ENCODE results near the gene MARCHF10.
"Not testable (repeated sequence)": the region's sequence is repeated elsewhere in the genome, so short reads cannot be mapped to it uniquely, and the experiment has no call there.

The MARCHF10 gene

GRCh38 chr17:62692721-62693431, 115.2 kb downstream of the MARCHF10 start:
- no peak overlapping the region for H3K4me3 ChIP-seq (ENCODE audit: low read length)
- H3K27me3 ChIP-seq (ENCODE audit: control insufficient read depth, insufficient read depth, low read length): no peaks in the 10 kb centered on the region
- H3K27ac ChIP-seq (ENCODE audit: low read depth, low read length): no peak overlapping the region
- H3K4me1 ChIP-seq (ENCODE audit: control insufficient read depth, insufficient read depth, low read length): no peaks in the 10 kb centered on the region
- no peak overlapping the region for H3K9ac ChIP-seq (ENCODE audit: low read length)
- no peaks in the 10 kb centered on the region for H3K36me3 ChIP-seq (ENCODE audit: control insufficient read depth, insufficient read depth, low read length)

- Histone ChIP-seq H3K27ac (ENCODE audit: low read depth, low read length) (no peak overlapping the region), H3K9ac (ENCODE audit: low read length) (no peak overlapping the region), H3K4me1 (ENCODE audit: control insufficient read depth, insufficient read depth, low read length) (no peaks in the 10 kb centered on the region), H3K36me3 (ENCODE audit: control insufficient read depth, insufficient read depth, low read length) (no peaks in the 10 kb centered on the region), H3K4me3 (ENCODE audit: low read length) (no peak overlapping the region), H3K27me3 (ENCODE audit: control insufficient read depth, insufficient read depth, low read length) (no peaks in the 10 kb centered on the region)
Observed at GRCh38 chr17:62692159-62692651, 115.9 kb downstream of the MARCHF10 start.

GRCh38 chr17:62691589-62691915, 116.6 kb downstream of the MARCHF10 start:
- not testable (repeated sequence) for H3K27me3 ChIP-seq (ENCODE audit: control insufficient read depth, insufficient read depth, low read length)

GRCh38 chr17:62690168-62690897, 117.8 kb downstream of the MARCHF10 start:
- no peaks in the 10 kb centered on the region for H3K4me1 ChIP-seq (ENCODE audit: control insufficient read depth, insufficient read depth, low read length)
- no peak overlapping the region for H3K27ac ChIP-seq (ENCODE audit: low read depth, low read length)
- H3K36me3 ChIP-seq (ENCODE audit: control insufficient read depth, insufficient read depth, low read length): no peaks in the 10 kb centered on the region
- H3K9ac ChIP-seq (ENCODE audit: low read length): no peak overlapping the region
- H3K4me3 ChIP-seq (ENCODE audit: low read length): no peak overlapping the region
- H3K27me3 ChIP-seq (ENCODE audit: control insufficient read depth, insufficient read depth, low read length): no peaks in the 10 kb centered on the region

More at GRCh38 chr17:62691589-62691915, 116.6 kb downstream of the MARCHF10 start:
- H3K4me3 ChIP-seq (ENCODE audit: low read length); H3K4me1 ChIP-seq (ENCODE audit: control insufficient read depth, insufficient read depth, low read length); H3K27ac ChIP-seq (ENCODE audit: low read depth, low read length); H3K36me3 ChIP-seq (ENCODE audit: control insufficient read depth, insufficient read depth, low read length); H3K9ac ChIP-seq (ENCODE audit: low read length): not testable (repeated sequence)

- Histone ChIP-seq H3K4me1 (ENCODE audit: control insufficient read depth, insufficient read depth, low read length) (no peaks in the 10 kb centered on the region), H3K27me3 (ENCODE audit: control insufficient read depth, insufficient read depth, low read length) (no peaks in the 10 kb centered on the region), H3K36me3 (ENCODE audit: control insufficient read depth, insufficient read depth, low read length) (no peaks in the 10 kb centered on the region), H3K9ac (ENCODE audit: low read length) (no peak overlapping the region), H3K27ac (ENCODE audit: low read depth, low read length) (no peak overlapping the region), H3K4me3 (ENCODE audit: low read length) (no peak overlapping the region)
Observed at GRCh38 chr17:62689441-62690167, 118.5 kb downstream of the MARCHF10 start.

GRCh38 chr17:62688398-62689160, 119.5 kb downstream of the MARCHF10 start:
- H3K27me3 ChIP-seq (ENCODE audit: control insufficient read depth, insufficient read depth, low read length): no peaks in the 10 kb centered on the region
- H3K9ac ChIP-seq (ENCODE audit: low read length): no peak overlapping the region
- no peak overlapping the region for H3K4me3 ChIP-seq (ENCODE audit: low read length)
- H3K4me1 ChIP-seq (ENCODE audit: control insufficient read depth, insufficient read depth, low read length): no peaks in the 10 kb centered on the region
- no peak overlapping the region for H3K27ac ChIP-seq (ENCODE audit: low read depth, low read length)
- H3K36me3 ChIP-seq (ENCODE audit: control insufficient read depth, insufficient read depth, low read length): no peaks in the 10 kb centered on the region

GRCh38 chr17:62687997-62688396, 120.1 kb downstream of the MARCHF10 start:
- no peak overlapping the region for H3K27ac ChIP-seq (ENCODE audit: low read depth, low read length)
- no peaks in the 10 kb centered on the region for H3K36me3 ChIP-seq (ENCODE audit: control insufficient read depth, insufficient read depth, low read length)
- no peaks in the 10 kb centered on the region for H3K27me3 ChIP-seq (ENCODE audit: control insufficient read depth, insufficient read depth, low read length)

GRCh38 chr17:62684179-62684578, 123.9 kb downstream of the MARCHF10 start:
- H3K4me3 ChIP-seq (ENCODE audit: low read length): no peak overlapping the region
- no peaks in the 10 kb centered on the region for H3K36me3 ChIP-seq (ENCODE audit: control insufficient read depth, insufficient read depth, low read length)
- no peak overlapping the region for H3K9ac ChIP-seq (ENCODE audit: low read length)
- no peaks in the 10 kb centered on the region for H3K27me3 ChIP-seq (ENCODE audit: control insufficient read depth, insufficient read depth, low read length)
- no peak overlapping the region for H3K27ac ChIP-seq (ENCODE audit: low read depth, low read length)
- H3K4me1 ChIP-seq (ENCODE audit: control insufficient read depth, insufficient read depth, low read length): no peaks in the 10 kb centered on the region

More at GRCh38 chr17:62687997-62688396, 120.1 kb downstream of the MARCHF10 start:
- no peak overlapping the region for H3K9ac ChIP-seq (ENCODE audit: low read length)
- no peaks in the 10 kb centered on the region for H3K4me1 ChIP-seq (ENCODE audit: control insufficient read depth, insufficient read depth, low read length)
- no peak overlapping the region for H3K4me3 ChIP-seq (ENCODE audit: low read length)

GRCh38 chr17:62681939-62682381, 126.2 kb downstream of the MARCHF10 start:
- Histone ChIP-seq H3K27ac (ENCODE audit: low read depth, low read length) (no peak overlapping the region), H3K4me1 (ENCODE audit: control insufficient read depth, insufficient read depth, low read length) (no peaks in the 10 kb centered on the region), H3K4me3 (ENCODE audit: low read length) (no peak overlapping the region), H3K36me3 (ENCODE audit: control insufficient read depth, insufficient read depth, low read length) (no peaks in the 10 kb centered on the region), H3K27me3 (ENCODE audit: control insufficient read depth, insufficient read depth, low read length) (no peaks in the 10 kb centered on the region), H3K9ac (ENCODE audit: low read length) (no peak overlapping the region)

GRCh38 chr17:62681061-62681938, 126.8 kb downstream of the MARCHF10 start:
- Histone ChIP-seq H3K36me3 (ENCODE audit: control insufficient read depth, insufficient read depth, low read length) (no peaks in the 10 kb centered on the region), H3K27ac (ENCODE audit: low read depth, low read length) (no peak overlapping the region)

GRCh38 chr17:62680541-62681052, 127.5 kb downstream of the MARCHF10 start:
- Histone ChIP-seq H3K27me3 (ENCODE audit: control insufficient read depth, insufficient read depth, low read length) (no peaks in the 10 kb centered on the region), H3K36me3 (ENCODE audit: control insufficient read depth, insufficient read depth, low read length) (no peaks in the 10 kb centered on the region), H3K4me3 (ENCODE audit: low read length) (no peak overlapping the region), H3K4me1 (ENCODE audit: control insufficient read depth, insufficient read depth, low read length) (no peaks in the 10 kb centered on the region), H3K27ac (ENCODE audit: low read depth, low read length) (no peak overlapping the region), H3K9ac (ENCODE audit: low read length) (no peak overlapping the region)

More at GRCh38 chr17:62681061-62681938, 126.8 kb downstream of the MARCHF10 start:
- Histone ChIP-seq H3K4me1 (ENCODE audit: control insufficient read depth, insufficient read depth, low read length) (no peaks in the 10 kb centered on the region), H3K4me3 (ENCODE audit: low read length) (no peak overlapping the region), H3K27me3 (ENCODE audit: control insufficient read depth, insufficient read depth, low read length) (no peaks in the 10 kb centered on the region), H3K9ac (ENCODE audit: low read length) (no peak overlapping the region)

All from rectal smooth muscle tissue (tissue), 1 donor.